NCI-H1105 (cell line): ENCODE results near the gene NXPE3.
"Not testable (repeated sequence)": the region's sequence is repeated elsewhere in the genome, so short reads cannot be mapped to it uniquely, and the experiment has no call there.

Experiments used
- DNase-seq: peaks from one replicate; lab custom pipeline; 2025; lab: John Stamatoyannopoulos, UW

NXPE3 gene

GRCh38 chr3:101779047-101779821 lies at the start of gene NXPE3:
Gene NXPE3, plus strand, starts transcription at chr3:101779211. Its CDS starts 6,386 bp downstream, at chr3:101785597.
- DNase-seq = peak; percentile 87

- DNase-seq = no peak
Measured at GRCh38 chr3:101729586-101729985, 49.4 kb upstream of the NXPE3 start.

DNA sequence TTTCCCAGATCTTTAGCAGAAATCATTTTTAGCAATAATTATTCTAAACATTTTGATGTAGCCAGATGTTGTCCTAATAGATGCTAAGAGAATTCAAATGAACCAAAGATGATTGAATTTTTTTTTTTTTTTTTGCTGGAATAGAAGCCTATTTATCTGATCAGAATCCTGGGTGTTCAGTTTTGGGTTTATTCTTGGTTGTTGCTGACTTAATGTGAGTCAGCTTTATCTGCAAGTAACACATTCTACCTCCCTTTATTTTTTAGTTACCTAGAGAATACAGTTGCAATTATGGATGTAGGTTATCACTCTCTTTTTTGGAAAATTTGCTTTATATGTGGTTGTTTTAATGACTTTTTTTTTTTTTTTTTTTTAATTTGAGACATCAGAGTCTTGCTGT lies 48.2 kb upstream of the NXPE3 start:
- DNase-seq = no peak

GRCh38 chr3:101732240-101732641 lies 46.8 kb upstream of the NXPE3 start:
- DNase-seq = no peak

GRCh38 chr3:101735833-101736232 lies 43.2 kb upstream of the NXPE3 start:
- DNase-seq = no peak

- not testable (repeated sequence) for DNase-seq
Measured at GRCh38 chr3:101741914-101742313, 37.1 kb upstream of the NXPE3 start.

GRCh38 chr3:101744811-101745210 lies 34.2 kb upstream of the NXPE3 start:
- no peak for DNase-seq

DNA sequence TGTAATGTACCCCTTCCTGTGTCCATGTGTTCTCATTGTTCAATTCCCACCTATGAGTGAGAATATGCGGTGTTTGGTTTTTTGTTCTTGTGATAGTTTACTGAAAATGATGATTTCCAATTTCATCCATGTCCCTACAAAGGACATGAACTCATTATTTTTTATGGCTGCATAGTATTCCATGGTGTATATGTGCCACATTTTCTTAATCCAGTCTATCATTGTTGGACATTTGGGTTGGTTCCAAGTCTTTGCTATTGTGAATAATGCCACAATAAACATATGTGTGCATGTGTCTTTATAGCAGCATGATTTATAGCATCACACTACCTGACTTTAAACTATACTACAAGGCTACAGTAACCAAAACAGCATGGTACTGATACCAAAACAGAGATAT lies 33.1 kb upstream of the NXPE3 start:
- not testable (repeated sequence) for DNase-seq

GRCh38 chr3:101753386-101754113 lies 25.5 kb upstream of the NXPE3 start:
- not testable (repeated sequence) for DNase-seq

- no peak for DNase-seq
Measured at GRCh38 chr3:101758224-101758623, 20.8 kb upstream of the NXPE3 start.

DNA sequence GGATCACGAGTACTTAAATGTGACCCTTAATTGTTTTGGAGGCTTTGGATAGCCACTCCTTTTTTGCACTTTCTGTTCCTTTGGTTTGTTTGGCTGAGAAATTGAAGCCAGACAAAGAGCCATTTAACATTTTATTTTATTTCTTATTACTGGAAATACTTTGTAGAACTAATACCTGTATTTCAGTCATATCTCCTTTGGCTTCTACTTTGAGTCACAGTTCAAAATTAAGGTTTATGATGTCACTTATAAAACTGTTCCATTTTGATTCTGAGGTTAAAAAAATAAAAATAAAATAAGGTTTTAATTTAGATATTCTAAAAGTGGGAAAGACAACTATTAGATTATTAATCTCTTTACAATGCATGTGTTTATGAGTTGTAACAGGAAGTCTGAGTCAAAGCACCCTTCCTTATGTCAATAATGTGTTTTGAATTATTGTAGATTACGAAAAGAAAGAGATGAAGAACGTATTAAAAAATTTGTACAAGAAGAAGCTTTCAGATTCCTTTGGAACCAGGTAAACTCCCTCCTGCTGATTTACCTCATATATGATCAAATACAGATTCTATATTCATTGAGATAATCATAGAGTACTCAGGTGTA lies 16.9 kb upstream of the NXPE3 start:
- DNase-seq = no peak

DNA sequence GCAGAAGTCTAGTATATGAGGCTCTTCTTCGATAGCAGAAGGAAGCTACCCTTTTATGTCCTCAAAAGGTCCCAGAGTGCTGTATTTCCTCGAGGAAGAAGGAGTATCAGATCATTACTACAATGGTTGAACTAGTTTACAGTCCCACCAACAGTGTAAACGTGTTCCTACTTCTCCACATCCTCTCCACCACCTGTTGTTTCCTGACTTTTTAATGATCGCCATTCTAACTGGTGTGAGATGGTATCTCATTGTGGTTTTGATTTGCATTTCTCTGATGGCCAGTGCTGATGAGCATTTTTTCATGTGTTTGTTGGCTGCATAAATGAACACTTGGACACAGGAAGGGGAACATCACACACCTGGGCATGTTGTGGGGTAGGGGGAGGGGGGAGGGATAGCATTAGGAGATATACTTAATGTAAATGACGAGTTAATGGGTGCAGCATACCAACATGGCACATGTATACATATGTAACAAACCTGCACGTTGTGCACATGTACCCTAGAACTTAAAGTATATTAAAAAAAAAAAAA lies 1.2 kb upstream of the NXPE3 start:
- DNase-seq = not testable (repeated sequence)

DNA sequence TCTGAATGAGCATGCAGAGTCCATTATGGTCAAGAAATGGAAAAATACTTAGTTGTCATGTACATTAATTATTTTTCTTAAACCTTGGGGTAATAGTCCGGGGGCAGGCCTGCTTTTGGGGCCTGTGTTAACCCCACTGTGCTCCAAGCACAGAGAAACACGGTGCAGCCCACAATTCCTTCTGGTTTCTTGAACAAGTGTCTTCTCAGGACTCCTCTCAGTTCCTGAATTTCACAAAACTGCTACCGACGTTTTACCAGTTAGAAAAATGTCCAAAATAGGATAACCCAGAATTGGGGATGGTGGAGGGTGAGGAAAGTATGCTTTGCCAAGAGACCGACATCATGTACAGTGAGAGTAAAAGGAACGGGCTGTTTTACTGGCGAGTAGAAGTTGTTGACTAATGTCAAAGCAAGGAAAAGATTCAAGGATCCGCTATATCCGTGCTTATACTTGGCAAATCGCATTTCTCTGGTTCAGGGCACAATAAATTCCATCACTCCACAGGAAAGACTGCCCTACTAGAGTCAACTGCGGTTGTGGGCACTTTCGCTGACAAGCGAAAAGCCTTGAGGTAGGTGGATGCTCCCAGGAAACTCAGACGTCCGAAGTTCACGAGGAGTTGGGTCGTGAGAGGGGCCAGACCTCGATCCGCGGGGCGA lies 495 bp upstream of the NXPE3 start:
- DNase-seq = no peak

DNA sequence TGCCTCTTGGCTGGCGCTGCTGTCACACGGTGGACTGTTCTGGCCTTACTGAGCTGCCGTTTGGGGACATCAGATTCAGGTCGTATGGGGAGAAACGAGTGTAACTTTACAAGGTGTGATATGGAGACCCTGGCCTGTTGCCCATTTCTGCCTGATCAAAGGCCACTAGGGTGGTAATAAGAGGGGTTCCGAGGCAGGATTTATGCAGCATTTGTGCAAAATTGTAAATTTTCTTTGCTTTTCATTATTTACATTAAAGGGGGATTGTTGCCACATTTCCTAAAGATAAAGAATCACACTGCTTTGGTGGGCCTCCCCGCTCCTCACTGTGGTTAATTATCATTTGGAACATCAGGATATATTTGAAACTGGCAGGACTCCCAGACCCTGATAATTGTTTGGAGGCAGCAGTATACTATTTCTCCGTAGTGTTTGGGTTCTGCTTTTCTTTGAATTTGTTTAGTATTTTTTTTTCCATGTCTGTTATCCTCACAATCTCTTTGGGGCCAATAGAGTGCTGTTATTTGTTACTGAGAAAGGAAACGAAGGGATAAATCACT lies 891 bp downstream of the NXPE3 start:
- peak; percentile 50 for DNase-seq

DNA sequence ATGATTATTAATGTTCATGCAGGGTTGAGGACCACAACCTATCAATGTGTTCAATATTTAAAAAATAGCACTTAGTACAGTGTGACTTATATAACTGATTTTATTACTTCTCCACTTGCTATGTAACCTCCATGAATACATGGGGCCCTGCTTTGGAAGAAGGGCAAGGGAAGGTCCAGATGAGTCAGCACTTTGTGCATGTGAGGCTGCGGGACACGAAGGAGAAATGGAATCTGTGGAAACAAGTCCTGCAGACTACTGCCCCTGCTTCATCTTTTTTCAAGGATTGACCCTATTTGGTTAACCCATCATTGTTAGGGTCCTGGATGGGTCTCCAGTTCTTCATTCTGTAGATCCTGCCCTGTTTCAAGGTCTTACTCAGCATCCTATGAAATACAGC lies 1.6 kb downstream of the NXPE3 start:
- DNase-seq = no peak

- DNase-seq = no peak
Measured at GRCh38 chr3:101781166-101781565, 2.2 kb downstream of the NXPE3 start.

DNA sequence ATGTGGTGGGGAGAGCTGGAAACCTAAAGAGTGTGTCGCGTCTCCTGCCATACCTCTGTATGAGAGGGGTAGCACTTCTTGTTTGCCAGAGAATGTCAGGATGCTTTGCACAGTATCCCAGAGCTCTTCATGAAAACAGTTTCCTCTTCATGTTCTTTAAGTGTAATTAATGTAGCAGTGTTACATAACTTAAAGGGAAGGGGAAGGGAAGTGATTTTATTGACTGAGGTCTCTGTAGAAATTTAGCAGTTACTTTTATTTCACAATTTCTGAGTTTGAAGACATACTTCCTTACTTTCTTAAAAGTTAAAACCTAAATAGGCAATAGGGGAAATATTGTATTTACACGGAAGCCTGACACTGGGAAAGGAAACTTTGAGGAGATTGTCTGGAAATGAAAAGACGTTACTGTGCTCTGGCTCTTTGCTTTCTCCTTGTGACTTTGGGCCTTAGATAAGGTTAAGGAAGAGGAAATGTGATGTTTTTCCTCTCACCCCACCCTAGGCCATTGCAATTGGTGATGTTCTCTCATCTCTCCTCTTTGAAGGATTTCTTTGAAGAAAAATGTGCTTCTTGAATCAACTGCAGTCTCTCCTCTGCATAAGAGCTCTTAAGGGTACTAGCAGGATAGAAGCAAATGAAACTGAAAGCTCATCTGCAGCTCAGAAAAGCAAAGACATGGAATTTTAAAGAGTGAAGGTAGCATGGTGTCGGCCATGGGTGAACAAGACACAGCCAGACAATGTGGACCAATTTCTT lies 6.0 kb downstream of the NXPE3 start:
- no peak for DNase-seq

GRCh38 chr3:101791778-101792177 lies 12.8 kb downstream of the NXPE3 start:
- DNase-seq = no peak

DNA sequence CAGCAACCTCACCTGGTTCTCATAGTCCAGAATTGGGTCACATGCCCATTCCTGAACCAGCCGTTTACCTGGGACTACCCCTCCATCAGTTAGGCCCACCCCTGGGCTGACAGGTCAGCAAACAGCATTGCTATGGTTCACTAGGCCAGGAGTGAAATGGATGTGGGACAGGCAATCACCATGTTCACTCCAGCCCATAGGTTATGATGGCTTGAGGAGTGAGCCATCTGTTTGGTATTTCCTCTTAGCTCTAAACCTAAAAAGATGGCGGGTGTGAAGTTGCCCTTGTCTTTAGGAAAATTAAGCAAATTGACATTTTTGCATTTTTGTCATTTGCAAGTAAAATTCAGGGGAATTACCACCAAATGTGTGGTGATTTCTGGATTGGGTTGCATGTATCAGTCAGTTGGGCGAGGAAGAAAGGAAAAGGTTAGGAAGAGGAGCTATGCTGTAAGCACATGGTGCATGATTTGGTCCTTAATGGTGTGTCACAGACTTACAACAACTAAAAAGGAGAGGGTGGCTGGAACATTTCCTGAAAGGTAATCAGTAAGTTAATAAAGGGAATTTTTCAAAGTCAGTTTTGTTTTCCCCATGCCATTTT lies 17.2 kb downstream of the NXPE3 start:
- DNase-seq = no peak

GRCh38 chr3:101801174-101801573 lies 22.2 kb downstream of the NXPE3 start:
- DNase-seq = no peak

GRCh38 chr3:101802179-101802578 lies 23.2 kb downstream of the NXPE3 start:
- no peak for DNase-seq
